Measurements from ENCODE around the gene SPINK9. TPM values are rescaled to one million over a fixed set of nuclear protein-coding genes. Genes with fewer than 3 reads are reported as not detected.

Gene SPINK9
- total RNA-seq, 1 experiment from 2014 or later = not detected

DNA sequence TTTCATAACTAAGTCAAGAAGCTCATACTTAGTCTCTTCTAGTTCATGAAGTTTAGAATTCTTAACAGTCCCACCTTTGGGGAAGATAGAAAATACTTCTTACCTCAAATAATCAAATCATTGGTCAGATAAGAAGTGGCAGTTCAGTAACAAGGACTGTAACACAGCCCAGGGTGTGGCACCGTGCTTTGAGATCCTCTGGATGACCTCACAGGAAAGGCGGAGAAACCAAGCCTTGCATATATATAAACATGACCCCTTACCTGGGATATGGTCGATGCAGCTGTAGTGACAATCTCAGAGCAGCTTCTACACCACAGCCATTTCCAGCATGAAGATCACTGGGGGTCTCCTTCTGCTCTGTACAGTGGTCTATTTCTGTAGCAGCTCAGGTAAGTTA is 23.2 kb upstream of the SPINK9 start, which contains the start of gene SPINK7:
Gene SPINK7 (plus strand): TSS at position 271 of the 400 bp plus-strand sequence. CDS start 61 bp downstream, at position 332.
- Mint-ChIP-seq H3K27me3 (ENCODE audit: low read depth) (peaks cover 10% of the 10 kb centered on the region), H3K27ac (no peak within 1 kb of the TSS), H3K36me3 (ENCODE audit: insufficient read depth in 1 of 3, low read depth in 3 of 3) (peaks cover 0 to 2% (median 0%) of the 10 kb centered on the region in 3 experiments; a peak in 2 of 7 replicates), H3K9me3 (peaks cover 4 to 16% of the 10 kb centered on the region in 2 experiments), H3K4me3 (no peak within 1 kb of the TSS), H3K4me1 (no peaks in the 10 kb centered on the region)
- H3K23ac ChIP-seq (ENCODE audit: insufficient read length, low read depth, low read length) = no peak within 1 kb of the TSS
- no peak within 1 kb of the TSS for H3K18ac ChIP-seq (ENCODE audit: insufficient read length, low read depth, low read length)
- H3K23me2 ChIP-seq (ENCODE audit: insufficient read length, low read depth, low read length, poor library complexity, severe bottlenecking) = no peaks in the 10 kb centered on the region
- H3K27ac ChIP-seq (ENCODE audit: insufficient read length, low read depth, low read length) = no peak within 1 kb of the TSS
- no peak within 1 kb of the TSS for H2BK5ac ChIP-seq (ENCODE audit: insufficient read length, low read length)
- no peak within 1 kb of the TSS for H4K5ac ChIP-seq (ENCODE audit: insufficient read length, low read depth, low read length)
- H2BK15ac ChIP-seq (ENCODE audit: low read depth, low read length) = no peak within 1 kb of the TSS
- no peak for TF ChIP-seq CTCF (conservative IDR thresholded peaks at IDR 0.05)
- no peak within 1 kb of the TSS for H3T11ph ChIP-seq (ENCODE audit: low read length)
- H4K91ac ChIP-seq (ENCODE audit: insufficient read length, low read depth, low read length) = no peak within 1 kb of the TSS
- H4K20me1 ChIP-seq (ENCODE audit: control insufficient read depth, insufficient read depth, insufficient read length) = no peaks in the 10 kb centered on the region
- no peak within 1 kb of the TSS for H2BK120ac ChIP-seq (ENCODE audit: low read depth, low read length, poor library complexity, severe bottlenecking)
- H3K9ac ChIP-seq (ENCODE audit: extremely low read depth, insufficient read length, low read length) = no peak within 1 kb of the TSS
- no peak within 1 kb of the TSS for H2BK12ac ChIP-seq (ENCODE audit: insufficient read length, low read depth, low read length)
- H2BK20ac ChIP-seq (ENCODE audit: low read depth, low read length, poor library complexity, severe bottlenecking) = no peak within 1 kb of the TSS
- no peak within 1 kb of the TSS for H3K4me2 ChIP-seq (ENCODE audit: insufficient read depth, insufficient read length, low read length)
- no peaks in the 10 kb centered on the region for H3K4me1 ChIP-seq (ENCODE audit: insufficient read depth, low read length)
- no peak within 1 kb of the TSS for H2AK5ac ChIP-seq (ENCODE audit: insufficient read length, low read length)
- H3K14ac ChIP-seq (ENCODE audit: insufficient read depth, low read length) = no peak within 1 kb of the TSS
- DNase-seq = no peak
- H3K9me3 ChIP-seq (ENCODE audit: control insufficient read depth, low read depth, low read length) = no peaks in the 10 kb centered on the region
- H3K27me3 ChIP-seq (ENCODE audit: insufficient read depth, low read length) = no peaks in the 10 kb centered on the region
- H3K4ac ChIP-seq (ENCODE audit: low read depth, low read length) = no peak within 1 kb of the TSS
- WGBS (ENCODE audit: extremely low coverage, insufficient read length, low lambda C conversion rate) = no CpG with 5 or more reads among the region's 3 CpGs
- no peak within 1 kb of the TSS for H4K8ac ChIP-seq (replicated peaks; ENCODE audit: insufficient read length, low read depth, low read length)
- no peak within 1 kb of the TSS for H2AFZ ChIP-seq (ENCODE audit: low read length)
- H3K79me2 ChIP-seq (ENCODE audit: insufficient read depth, low read length) = no peaks in the 10 kb centered on the region
- H3K56ac ChIP-seq (ENCODE audit: insufficient read length, low read depth, low read length) = no peak within 1 kb of the TSS
- no peaks in the 10 kb centered on the region for H3K79me1 ChIP-seq (ENCODE audit: insufficient read depth, low read depth, low read length, poor library complexity, severe bottlenecking)

Data from H9 (cell line).